Measurements from ENCODE around the gene TRIM2.

TRIM2 gene

GRCh38 chr4:153222707-153223426, 18.6 kb downstream of the TRIM2 start:
- peak in 1 of 2 donors; percentile 33 for DNase-seq

- no peak for DNase-seq
Measured at GRCh38 chr4:153223427-153223801, 19.2 kb downstream of the TRIM2 start.

- DNase-seq = no peak
Measured at GRCh38 chr4:153223930-153224329, 19.7 kb downstream of the TRIM2 start.

- no peak for DNase-seq
Measured at GRCh38 chr4:153224474-153224873, 20.2 kb downstream of the TRIM2 start.

DNA sequence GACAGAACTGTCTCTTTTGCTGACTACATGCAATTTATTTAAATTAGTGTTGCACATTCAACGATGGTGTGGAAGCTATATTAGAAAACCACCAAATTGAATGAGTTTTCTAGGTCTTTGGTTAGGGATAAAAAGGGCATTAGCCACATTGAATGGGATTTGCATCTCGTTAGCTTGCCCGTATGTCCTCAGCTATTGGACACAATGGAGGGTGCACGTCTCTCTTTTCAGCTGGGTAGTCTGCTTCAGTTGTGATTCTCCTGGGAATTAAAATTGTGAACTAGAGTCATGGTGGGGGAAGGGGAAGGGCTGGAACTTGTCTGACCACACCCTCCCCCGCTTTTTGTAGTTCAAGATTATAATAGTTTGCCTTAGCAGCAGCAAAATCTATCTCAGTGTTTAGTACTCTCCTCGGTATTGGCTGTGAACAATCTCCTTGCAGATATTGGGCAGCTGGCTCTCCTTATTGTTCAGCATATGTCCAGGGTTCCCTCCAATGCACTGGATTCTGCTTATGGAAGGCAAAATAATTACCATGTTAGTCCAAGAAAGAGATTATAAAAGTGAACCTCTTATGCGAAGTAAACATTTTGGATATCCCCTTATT, 23.3 kb downstream of the TRIM2 start:
- no peak for DNase-seq

DNA sequence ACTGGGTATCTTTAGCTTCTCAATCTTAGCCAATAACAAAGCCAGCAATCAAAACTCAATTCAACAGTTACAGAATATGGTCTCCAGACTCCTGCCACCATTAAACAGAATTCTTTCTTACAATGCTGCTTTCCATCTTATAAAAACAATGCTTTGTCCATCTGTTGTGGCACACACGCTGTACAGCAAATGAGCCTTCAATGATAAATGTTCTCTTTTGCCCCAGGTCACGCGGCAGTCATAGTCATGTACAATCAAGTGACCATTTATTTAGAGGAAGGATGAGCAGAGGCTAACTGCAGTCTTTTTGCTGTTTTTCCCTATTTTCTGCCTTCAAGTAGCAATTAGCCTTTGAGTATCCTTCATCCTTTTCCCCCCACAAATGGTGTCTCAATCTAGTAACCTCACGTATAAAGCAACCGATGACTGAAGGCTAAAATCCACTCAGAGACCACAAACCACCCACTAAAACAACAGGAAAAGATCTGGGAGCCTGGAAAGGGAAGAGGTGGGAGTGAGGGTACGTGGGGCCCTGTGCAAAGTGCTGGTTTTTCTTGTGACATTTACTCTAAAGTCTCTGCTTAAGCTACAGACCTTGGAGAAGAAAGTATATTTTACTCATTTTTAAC, 24.4 kb downstream of the TRIM2 start:
- DNase-seq = peak; percentile 40 to 45

GRCh38 chr4:153229545-153229944, 25.3 kb downstream of the TRIM2 start:
- DNase-seq = no peak

DNA sequence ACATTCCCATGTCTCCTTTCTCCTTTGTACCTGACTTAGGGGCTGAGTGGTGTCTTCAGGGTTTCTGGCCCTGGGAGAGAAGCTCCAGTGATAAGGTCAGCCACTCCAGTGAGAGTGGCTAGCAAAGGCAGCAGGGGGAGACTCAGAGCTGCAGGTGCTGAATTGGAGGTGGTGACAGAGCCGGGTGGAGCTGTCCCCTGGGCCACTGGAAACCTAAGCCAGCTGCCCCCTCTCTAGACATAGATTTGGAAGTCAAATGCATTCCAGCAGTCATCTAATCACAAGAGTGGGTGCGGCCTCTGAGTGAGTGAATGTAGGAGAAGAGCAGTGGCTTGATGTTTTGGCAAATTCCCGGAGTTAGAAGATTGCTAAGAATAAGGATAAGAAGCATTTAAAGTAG, 28.5 kb downstream of the TRIM2 start:
- no peak for DNase-seq

DNA sequence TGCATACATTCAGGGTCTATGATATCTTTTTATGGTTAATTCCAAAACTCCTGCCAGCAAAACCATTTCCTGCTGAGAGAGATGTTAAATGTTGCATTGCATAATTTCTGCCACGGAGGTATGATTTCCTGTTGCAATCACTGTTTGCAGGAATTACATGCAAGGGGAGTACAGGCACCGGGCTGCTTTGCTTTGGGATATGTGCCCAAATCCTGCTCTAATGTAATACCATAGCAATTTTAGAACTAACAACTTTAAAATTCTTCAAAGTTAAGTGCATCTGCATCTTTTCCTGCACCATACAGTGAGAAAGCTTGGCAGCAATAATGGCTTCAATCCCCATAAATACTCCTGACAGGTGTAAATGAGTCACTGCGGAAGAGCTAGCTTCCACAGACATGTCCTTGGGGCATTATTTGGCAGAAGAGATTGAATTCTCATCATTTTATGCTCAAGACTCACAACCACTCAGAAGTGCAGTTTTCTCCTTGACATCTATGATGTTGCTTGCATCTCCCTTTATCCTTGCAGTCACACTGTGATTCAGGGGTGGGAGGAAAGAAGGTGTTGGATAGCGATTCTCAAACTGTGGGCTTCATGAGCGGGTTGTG, 29.6 kb downstream of the TRIM2 start:
- no peak for DNase-seq

GRCh38 chr4:153234885-153235284, 30.6 kb downstream of the TRIM2 start:
- DNase-seq = no peak

- no peak for DNase-seq
Measured at GRCh38 chr4:153238135-153238919, 34.1 kb downstream of the TRIM2 start.

GRCh38 chr4:153239409-153239808, 35.2 kb downstream of the TRIM2 start:
- DNase-seq = no peak

GRCh38 chr4:153241295-153241694, 37.1 kb downstream of the TRIM2 start:
- no peak for DNase-seq

- DNase-seq = no peak
Measured at GRCh38 chr4:153241970-153242838, 38.0 kb downstream of the TRIM2 start.

GRCh38 chr4:153242839-153243324, 38.6 kb downstream of the TRIM2 start:
- no peak for DNase-seq

DNA sequence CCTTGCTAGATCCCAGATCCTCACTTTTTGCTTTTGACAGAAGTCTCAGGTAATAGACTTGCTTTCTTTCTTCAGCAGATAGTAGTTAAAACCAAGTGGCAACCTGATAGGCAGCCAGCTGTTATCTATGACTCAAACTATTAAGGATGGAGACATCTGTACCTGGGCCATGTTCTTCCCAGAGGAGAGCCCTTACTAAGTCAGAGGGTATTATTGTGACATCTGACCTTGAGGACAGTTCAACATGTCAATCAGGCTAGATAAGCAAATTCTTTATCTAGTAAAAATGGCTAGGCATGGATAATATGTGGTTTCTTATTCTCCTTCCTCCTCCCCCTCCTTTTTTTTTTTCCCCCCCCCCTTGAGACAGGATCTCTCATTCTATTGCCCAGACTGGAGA, 39.2 kb downstream of the TRIM2 start:
- DNase-seq = no peak

GRCh38 chr4:153244969-153245368, 40.7 kb downstream of the TRIM2 start:
- DNase-seq = no peak

- DNase-seq = no peak
Measured at GRCh38 chr4:153245775-153246174, 41.5 kb downstream of the TRIM2 start.

DNA sequence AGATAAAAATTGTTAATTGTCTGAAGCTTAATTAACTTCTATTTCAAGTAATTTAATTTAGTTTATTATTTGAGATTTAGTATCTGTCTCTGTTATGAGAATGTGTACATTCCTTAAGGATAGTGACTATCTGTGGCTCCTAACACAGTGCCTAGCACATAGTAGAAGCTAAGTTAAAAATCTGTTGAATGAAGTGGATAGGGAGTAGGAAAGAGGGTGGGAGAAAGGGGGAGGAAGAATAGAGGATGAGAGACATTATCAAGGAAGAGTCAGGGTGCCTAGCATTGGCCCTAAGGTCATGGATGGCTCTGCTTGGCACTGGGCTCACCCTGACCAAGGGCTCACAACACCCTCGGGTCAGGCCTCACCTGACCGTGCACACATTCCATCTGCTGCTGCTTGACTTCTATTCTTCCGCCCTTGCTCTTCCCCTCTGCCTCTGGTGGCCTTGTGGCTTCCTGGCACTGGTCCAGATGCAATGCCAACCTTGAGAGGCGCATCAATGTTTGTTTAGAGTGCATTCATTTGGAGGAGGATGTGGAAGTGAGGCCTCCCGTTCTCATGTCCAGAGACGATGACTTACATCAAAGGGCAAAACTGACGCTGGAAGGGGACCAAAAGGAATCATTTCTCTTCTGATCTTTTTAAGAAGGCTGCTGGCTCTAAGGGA, 42.3 kb downstream of the TRIM2 start:
- DNase-seq = no peak

DNA sequence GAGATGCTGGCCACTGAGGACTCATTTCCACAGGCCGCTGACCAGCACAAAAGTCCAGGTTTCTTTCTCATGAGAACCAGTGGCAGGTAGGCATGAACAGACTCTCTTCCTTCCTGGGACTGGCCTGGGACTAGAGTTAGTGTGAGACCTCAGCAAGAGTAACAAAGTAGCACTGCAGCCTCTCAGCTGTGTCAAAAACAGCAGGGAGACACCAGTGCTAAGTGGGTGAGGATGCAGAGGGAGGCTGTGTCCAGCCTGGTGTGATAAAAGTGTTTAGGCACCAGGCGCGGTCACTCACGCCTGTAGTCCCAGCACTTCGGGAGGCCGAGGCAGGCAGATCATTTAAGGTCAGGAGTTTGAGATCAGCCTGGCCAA, 42.9 kb downstream of the TRIM2 start:
- DNase-seq = no peak

GRCh38 chr4:153248641-153249198, 44.5 kb downstream of the TRIM2 start:
- DNase-seq = no peak

All from inflammatory macrophage (primary cell).